ENCODE measurements around the gene TCHH.

Gene TCHH

DNA sequence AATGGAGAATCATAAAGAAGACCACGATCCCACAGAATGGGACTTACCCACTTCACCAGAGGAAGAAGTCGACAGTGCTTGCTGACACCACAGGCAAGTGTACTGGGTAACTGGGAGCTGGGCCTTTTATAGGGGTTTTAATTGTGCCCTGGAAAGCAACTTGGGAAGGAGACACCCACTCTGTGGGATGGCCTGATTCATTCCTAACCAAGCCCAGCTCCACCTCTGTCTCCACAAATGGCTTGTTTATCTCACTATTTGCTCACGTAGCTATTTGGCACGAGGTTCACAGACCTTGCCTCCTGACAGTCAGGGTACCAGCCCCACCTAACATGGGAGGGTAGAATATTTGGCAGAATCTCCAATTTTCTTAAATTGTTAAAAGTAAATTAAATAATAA is at the start of gene TCHH:
TCHH (minus strand) TSS at position 101 of the 400 bp plus-strand sequence. CDS start 1,364 bp downstream, outside the sequence.
- TF ChIP-seq, protein P1, sequence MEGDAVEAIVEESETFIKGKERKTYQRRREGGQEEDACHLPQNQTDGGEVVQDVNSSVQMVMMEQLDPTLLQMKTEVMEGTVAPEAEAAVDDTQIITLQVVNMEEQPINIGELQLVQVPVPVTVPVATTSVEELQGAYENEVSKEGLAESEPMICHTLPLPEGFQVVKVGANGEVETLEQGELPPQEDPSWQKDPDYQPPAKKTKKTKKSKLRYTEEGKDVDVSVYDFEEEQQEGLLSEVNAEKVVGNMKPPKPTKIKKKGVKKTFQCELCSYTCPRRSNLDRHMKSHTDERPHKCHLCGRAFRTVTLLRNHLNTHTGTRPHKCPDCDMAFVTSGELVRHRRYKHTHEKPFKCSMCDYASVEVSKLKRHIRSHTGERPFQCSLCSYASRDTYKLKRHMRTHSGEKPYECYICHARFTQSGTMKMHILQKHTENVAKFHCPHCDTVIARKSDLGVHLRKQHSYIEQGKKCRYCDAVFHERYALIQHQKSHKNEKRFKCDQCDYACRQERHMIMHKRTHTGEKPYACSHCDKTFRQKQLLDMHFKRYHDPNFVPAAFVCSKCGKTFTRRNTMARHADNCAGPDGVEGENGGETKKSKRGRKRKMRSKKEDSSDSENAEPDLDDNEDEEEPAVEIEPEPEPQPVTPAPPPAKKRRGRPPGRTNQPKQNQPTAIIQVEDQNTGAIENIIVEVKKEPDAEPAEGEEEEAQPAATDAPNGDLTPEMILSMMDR (IDR thresholded peaks at IDR 0.05; ENCODE audit: borderline replicate concordance, control extremely low read depth, extremely low read depth, insufficient read depth, missing control alignments): no peak
- in situ Hi-C loops (cut with MboI; ENCODE audit: low sequenced_read_pairs, unreplicated experiment): no loop called here
- no peak for DNase-seq (ENCODE audit: low spot score)

DNA sequence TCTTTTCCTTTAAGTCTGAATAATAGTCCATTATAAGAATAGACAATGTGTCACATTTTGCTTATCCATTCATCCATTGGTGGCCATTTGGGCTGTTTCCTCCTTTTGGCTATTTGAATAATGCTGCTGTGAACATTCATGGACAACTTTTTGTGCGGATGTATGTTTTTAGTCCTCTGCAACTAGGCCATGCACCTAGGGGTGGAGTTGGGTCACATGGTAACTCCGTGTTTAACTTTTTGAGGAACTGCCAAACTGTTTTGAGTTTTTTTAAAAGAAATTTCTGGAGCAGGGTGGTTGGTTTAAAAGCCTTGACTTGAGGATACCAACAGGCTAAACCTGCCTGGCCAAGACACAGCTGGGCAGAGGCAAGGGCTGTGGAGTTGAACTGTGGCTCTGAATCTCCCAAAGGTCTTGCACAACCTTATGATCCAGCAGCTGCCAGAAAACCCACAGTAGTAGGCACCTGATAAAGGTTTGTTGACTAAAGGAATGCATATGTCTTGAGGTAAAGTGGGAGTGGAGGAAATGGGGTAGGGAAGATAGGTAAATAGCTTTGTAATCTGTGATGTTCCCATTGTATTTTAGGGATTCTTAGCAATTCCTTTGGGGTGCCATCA is 49.4 kb upstream of the TCHH start:
- TF ChIP-seq, protein P1 (IDR thresholded peaks at IDR 0.05; ENCODE audit: borderline replicate concordance, control extremely low read depth, extremely low read depth, insufficient read depth, missing control alignments): no peak
- no peak for DNase-seq (ENCODE audit: low spot score)
- in situ Hi-C loops (cut with MboI; ENCODE audit: low sequenced_read_pairs, unreplicated experiment): no loop called here

- no peak for DNase-seq (ENCODE audit: low spot score)
- in situ Hi-C loops (cut with MboI; ENCODE audit: low sequenced_read_pairs, unreplicated experiment): no loop called here
Measured at GRCh38 chr1:152162792-152163463, 47.7 kb upstream of the TCHH start.

GRCh38 chr1:152160576-152160975 is 45.3 kb upstream of the TCHH start:
- in situ Hi-C loops (cut with MboI; ENCODE audit: low sequenced_read_pairs, unreplicated experiment): no loop called here
- TF ChIP-seq, protein P1 (IDR thresholded peaks at IDR 0.05; ENCODE audit: borderline replicate concordance, control extremely low read depth, extremely low read depth, insufficient read depth, missing control alignments): no peak
- no peak for DNase-seq (ENCODE audit: low spot score)

More at GRCh38 chr1:152162792-152163463, 47.7 kb upstream of the TCHH start:
- TF ChIP-seq, protein P1 (IDR thresholded peaks at IDR 0.05; ENCODE audit: borderline replicate concordance, control extremely low read depth, extremely low read depth, insufficient read depth, missing control alignments): no peak

GRCh38 chr1:152159144-152159543 is 43.9 kb upstream of the TCHH start, which contains the start of gene RPTN:
RPTN (minus strand) TSS chr1:152159228; CDS start chr1:152157889, 1,339 bp downstream.
- in situ Hi-C loops (cut with MboI; ENCODE audit: low sequenced_read_pairs, unreplicated experiment): no loop called here
- no peak for DNase-seq (ENCODE audit: low spot score)
- TF ChIP-seq, protein P1 (IDR thresholded peaks at IDR 0.05; ENCODE audit: borderline replicate concordance, control extremely low read depth, extremely low read depth, insufficient read depth, missing control alignments): no peak

- TF ChIP-seq, protein P1 (IDR thresholded peaks at IDR 0.05; ENCODE audit: borderline replicate concordance, control extremely low read depth, extremely low read depth, insufficient read depth, missing control alignments): no peak
- in situ Hi-C loops (cut with MboI; ENCODE audit: low sequenced_read_pairs, unreplicated experiment): no loop called here
- DNase-seq (ENCODE audit: low spot score): no peak
Measured at GRCh38 chr1:152153996-152154395, 38.8 kb upstream of the TCHH start.
